ENCODE data around the gene ADGRG6. TPM values are rescaled to one million over a fixed set of nuclear protein-coding genes. Genes with fewer than 3 reads are reported as not detected.

The ADGRG6 gene
- total and polyA plus RNA-seq, 9 donors, result 1.6 to 10.6 (median 3.0) TPM

DNA sequence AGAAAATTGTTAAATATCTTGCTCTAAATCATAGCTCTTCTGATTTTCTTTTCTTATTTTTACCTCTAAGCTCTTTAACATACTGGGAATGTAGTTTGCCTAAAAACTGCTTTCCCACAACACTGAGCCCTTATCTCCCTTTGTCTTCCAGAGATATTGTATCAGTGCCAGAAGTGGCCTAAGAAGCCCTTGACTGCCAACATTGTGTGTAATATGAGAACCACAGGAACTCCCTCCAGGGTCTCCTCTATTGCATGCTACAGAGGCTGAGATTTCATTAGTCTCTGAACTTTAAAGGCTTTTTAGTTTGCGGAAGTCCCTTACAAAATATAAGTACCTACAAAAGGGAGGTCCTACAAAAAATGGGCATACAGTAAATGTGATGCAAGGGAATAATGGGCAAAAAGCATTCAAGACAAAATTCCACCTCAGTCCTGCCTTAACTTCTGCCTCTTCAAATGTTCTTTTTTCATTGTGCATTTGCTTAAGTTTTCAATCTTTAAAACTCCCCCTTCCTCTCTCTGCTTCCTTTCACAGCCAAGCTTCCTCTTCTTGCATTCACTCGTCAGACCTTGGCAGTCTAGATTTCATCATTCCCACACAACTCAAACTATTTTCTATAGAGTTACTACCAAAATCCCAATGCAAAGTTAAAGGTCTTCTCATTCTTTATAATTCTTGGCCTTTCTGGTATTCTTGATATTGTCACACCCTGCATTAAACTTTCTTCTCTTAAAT, 76.5 kb downstream of the ADGRG6 start:
- intact Hi-C loops (cut with DNase I), result no loop called here
- no peaks in the 10 kb centered on the region for H3K27me3 ChIP-seq
- no peaks in the 10 kb centered on the region for H3K9me3 ChIP-seq
- H3K4me1 ChIP-seq (ENCODE audit: insufficient read depth), result no peaks in the 10 kb centered on the region
- H3K36me3 ChIP-seq, result no peaks in the 10 kb centered on the region
- H3K27ac ChIP-seq, result no peak overlapping the region
- no peak overlapping the region for H3K4me3 ChIP-seq
- no peak for DNase-seq
- 21 to 29% (median 21%) methylated on average over 2 of the region's 2 CpGs for WGBS, 3 donors
- TF ChIP-seq EP300 (IDR thresholded peaks at IDR 0.05) (no peak), POLR2A (IDR thresholded peaks at IDR 0.05) (no peak)
- TF ChIP-seq, protein P1, sequence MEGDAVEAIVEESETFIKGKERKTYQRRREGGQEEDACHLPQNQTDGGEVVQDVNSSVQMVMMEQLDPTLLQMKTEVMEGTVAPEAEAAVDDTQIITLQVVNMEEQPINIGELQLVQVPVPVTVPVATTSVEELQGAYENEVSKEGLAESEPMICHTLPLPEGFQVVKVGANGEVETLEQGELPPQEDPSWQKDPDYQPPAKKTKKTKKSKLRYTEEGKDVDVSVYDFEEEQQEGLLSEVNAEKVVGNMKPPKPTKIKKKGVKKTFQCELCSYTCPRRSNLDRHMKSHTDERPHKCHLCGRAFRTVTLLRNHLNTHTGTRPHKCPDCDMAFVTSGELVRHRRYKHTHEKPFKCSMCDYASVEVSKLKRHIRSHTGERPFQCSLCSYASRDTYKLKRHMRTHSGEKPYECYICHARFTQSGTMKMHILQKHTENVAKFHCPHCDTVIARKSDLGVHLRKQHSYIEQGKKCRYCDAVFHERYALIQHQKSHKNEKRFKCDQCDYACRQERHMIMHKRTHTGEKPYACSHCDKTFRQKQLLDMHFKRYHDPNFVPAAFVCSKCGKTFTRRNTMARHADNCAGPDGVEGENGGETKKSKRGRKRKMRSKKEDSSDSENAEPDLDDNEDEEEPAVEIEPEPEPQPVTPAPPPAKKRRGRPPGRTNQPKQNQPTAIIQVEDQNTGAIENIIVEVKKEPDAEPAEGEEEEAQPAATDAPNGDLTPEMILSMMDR (IDR thresholded peaks at IDR 0.05), result no peak

DNA sequence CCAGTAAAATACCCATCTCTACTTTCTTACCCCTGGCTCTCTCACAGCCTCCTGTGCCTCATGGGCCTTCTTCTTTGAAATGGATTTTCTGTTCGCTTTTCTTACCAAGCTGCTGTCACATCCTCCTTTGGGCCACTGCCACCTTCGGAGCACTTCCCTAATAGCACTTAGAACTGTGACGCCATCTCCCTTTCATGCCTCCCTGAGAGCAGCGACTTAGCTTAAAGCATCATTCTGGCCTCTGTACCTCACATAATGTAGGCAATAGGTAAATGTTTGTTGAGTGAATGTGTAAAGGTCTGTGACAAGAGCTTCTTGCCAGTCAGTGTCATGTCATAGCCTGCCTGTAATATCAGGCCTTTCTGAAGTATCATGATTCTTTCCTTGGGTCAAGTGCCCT, 78.8 kb downstream of the ADGRG6 start:
- no peaks in the 10 kb centered on the region for H3K36me3 ChIP-seq
- H3K9me3 ChIP-seq, result no peaks in the 10 kb centered on the region
- H3K4me3 ChIP-seq, result no peak overlapping the region
- WGBS, 3 donors, result 86 to 90% (median 89%) methylated on average over 4 of the region's 4 CpGs
- DNase-seq, result no peak
- H3K27me3 ChIP-seq, result no peaks in the 10 kb centered on the region
- H3K27ac ChIP-seq, result no peak overlapping the region
- TF ChIP-seq EP300 (IDR thresholded peaks at IDR 0.05), result no peak
- TF ChIP-seq, protein P1 (IDR thresholded peaks at IDR 0.05), result no peak
- no peaks in the 10 kb centered on the region for H3K4me1 ChIP-seq (ENCODE audit: insufficient read depth)
- intact Hi-C loops (cut with DNase I), result loop anchor here in 2 of 4 donors (10.0 kb wide), 2 partner anchors 226 to 236 kb away; partner anchors contain the start of genes NMBR (in 1 of the 2) and VTA1 (in 1 of the 2)

DNA sequence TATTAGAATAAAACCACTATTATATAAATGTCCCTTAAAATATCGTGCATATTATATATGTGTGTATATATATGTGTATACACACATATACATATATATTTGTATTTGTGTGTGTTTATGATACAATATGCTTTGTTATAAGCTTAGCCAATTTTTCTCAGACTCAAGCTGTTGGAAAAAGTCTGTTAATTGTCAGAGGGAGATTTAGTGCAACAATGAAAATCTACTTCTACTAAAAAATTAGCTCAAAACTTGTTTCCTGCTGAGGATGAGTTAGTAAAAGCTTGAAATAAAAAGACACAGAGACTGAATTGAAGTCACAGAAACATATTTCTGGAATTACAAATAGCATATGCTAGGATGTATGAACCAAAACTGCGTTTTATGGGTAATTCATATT, 79.4 kb downstream of the ADGRG6 start:
- Histone ChIP-seq H3K36me3 (no peaks in the 10 kb centered on the region), H3K27ac (no peak overlapping the region), H3K27me3 (no peaks in the 10 kb centered on the region), H3K9me3 (no peaks in the 10 kb centered on the region), H3K4me1 (ENCODE audit: insufficient read depth) (no peaks in the 10 kb centered on the region), H3K4me3 (no peak overlapping the region)
- TF ChIP-seq POLR2A (IDR thresholded peaks at IDR 0.05), result no peak
- TF ChIP-seq EP300 (IDR thresholded peaks at IDR 0.05), result no peak
- TF ChIP-seq, protein P1 (IDR thresholded peaks at IDR 0.05), result no peak
- no peak for DNase-seq
- 81 to 90% (median 90%) methylated on average over 2 of the region's 2 CpGs for WGBS, 3 donors
- intact Hi-C loops (cut with DNase I), result loop anchor here in 2 of 4 donors (10.0 kb wide), 2 partner anchors 226 to 236 kb away; partner anchors contain the start of genes NMBR (in 1 of the 2) and VTA1 (in 1 of the 2)

DNA sequence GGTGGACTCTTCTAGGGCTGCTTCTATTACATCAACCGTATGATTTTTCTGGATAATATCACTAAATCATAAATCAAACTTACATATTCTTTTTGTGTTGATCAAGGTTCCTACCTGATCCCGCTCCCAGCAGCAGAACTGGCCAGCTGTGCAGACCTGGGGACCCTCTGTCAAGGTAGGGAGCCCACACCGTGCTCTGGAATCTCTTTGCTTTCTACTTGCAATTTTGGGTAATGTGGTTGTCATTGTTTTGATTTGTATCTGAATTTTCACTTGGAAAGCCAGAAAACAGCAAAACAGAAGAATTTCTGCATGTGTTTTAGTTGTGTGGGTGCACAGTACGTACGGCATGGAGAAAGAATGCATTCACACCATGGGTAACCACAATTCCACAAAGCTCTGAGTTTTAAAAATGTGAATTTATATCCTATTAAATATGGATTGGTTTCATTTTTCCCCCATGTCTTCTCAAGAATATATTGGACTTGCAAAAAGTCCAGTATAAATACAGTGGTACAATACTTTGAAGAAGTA, 80.1 kb downstream of the ADGRG6 start:
- 79 to 83% (median 82%) methylated on average over 5 of the region's 5 CpGs for WGBS, 3 donors
- no peak for DNase-seq
- intact Hi-C loops (cut with DNase I), result loop anchor here in 2 of 4 donors (10.0 kb wide), 2 partner anchors 227 to 237 kb away; partner anchors contain the start of genes NMBR (in 1 of the 2) and VTA1 (in 1 of the 2)
- H3K36me3 ChIP-seq, result no peaks in the 10 kb centered on the region
- H3K27ac ChIP-seq, result no peak overlapping the region
- TF ChIP-seq POLR2A (IDR thresholded peaks at IDR 0.05) (no peak), EP300 (IDR thresholded peaks at IDR 0.05) (no peak)
- TF ChIP-seq, protein P1 (IDR thresholded peaks at IDR 0.05), result no peak
- H3K4me3 ChIP-seq, result no peak overlapping the region
- no peaks in the 10 kb centered on the region for H3K27me3 ChIP-seq
- no peaks in the 10 kb centered on the region for H3K9me3 ChIP-seq
- no peaks in the 10 kb centered on the region for H3K4me1 ChIP-seq (ENCODE audit: insufficient read depth)

Measured in ovary (tissue), 9 donors.